NB4 (cell line): ENCODE results near the gene TRABD.

Experiments
- MYC ChIP-seq: IDR thresholded peaks from 2 replicates; pipeline ENCODE4 v1.6.1; 2011; ENCODE audit warnings: low read depth, low read length
- POLR2A ChIP-seq: IDR thresholded peaks from 2 replicates; pipeline ENCODE4 v1.6.1; 2011; ENCODE audit warnings: mild to moderate bottlenecking; ENCODE audit not compliant: insufficient read length; ENCODE audit errors: extremely low read depth
- TF ChIP-seq, protein P1 (sequence below): IDR thresholded peaks from one replicate; pipeline ENCODE4 v1.5.1; 2012; ENCODE audit warnings: low read depth, low read length

DNA sequence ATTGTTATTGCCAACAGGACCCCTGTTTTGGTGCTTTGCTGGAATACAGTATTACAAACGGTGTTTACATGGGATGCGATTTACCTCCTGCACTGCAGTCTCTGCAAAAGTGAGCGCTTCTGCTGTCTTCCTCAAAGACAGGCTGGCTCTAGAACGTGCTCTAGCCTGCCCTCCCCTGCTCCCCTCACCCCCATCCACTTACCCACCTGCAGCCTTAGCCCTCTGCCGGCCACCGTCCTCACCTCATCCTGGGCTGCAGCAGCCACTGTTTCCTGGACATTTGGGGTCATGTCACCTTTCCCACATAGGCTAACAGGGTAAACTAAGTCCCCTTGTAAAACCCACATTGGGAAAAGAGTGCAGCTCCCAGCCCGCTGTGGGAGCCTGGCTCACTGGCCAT is 24.8 kb upstream of the TRABD start:
- TF ChIP-seq, protein P1, sequence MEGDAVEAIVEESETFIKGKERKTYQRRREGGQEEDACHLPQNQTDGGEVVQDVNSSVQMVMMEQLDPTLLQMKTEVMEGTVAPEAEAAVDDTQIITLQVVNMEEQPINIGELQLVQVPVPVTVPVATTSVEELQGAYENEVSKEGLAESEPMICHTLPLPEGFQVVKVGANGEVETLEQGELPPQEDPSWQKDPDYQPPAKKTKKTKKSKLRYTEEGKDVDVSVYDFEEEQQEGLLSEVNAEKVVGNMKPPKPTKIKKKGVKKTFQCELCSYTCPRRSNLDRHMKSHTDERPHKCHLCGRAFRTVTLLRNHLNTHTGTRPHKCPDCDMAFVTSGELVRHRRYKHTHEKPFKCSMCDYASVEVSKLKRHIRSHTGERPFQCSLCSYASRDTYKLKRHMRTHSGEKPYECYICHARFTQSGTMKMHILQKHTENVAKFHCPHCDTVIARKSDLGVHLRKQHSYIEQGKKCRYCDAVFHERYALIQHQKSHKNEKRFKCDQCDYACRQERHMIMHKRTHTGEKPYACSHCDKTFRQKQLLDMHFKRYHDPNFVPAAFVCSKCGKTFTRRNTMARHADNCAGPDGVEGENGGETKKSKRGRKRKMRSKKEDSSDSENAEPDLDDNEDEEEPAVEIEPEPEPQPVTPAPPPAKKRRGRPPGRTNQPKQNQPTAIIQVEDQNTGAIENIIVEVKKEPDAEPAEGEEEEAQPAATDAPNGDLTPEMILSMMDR, result no peak
- TF ChIP-seq POLR2A (no peak), MYC (no peak)
